ENCODE results near the gene ST6GALNAC3.

DNA sequence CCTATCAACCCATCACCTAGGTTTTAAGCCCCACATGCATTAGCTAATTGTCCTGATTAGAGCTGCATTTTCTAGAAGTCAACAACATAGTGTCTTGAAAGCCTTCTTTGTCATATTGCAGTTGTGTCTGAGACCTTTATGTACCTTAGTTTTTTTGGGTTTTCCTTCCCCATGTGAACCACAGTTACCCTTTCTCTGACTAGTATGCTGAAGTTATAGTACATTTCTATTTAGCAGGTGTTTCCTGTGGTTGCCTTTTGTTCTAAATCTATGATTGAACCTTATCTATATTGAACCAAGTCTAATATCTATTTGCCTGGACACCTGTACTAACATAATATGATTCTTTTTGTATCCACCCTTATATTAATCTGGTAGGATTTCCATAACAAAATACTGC, 135.6 kb downstream of the ST6GALNAC3 start:
- TF ChIP-seq, protein P1, sequence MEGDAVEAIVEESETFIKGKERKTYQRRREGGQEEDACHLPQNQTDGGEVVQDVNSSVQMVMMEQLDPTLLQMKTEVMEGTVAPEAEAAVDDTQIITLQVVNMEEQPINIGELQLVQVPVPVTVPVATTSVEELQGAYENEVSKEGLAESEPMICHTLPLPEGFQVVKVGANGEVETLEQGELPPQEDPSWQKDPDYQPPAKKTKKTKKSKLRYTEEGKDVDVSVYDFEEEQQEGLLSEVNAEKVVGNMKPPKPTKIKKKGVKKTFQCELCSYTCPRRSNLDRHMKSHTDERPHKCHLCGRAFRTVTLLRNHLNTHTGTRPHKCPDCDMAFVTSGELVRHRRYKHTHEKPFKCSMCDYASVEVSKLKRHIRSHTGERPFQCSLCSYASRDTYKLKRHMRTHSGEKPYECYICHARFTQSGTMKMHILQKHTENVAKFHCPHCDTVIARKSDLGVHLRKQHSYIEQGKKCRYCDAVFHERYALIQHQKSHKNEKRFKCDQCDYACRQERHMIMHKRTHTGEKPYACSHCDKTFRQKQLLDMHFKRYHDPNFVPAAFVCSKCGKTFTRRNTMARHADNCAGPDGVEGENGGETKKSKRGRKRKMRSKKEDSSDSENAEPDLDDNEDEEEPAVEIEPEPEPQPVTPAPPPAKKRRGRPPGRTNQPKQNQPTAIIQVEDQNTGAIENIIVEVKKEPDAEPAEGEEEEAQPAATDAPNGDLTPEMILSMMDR (optimal IDR thresholded peaks at IDR 0.05 in 1 of 3, IDR thresholded peaks at IDR 0.05 in 1 of 3, conservative IDR thresholded peaks at IDR 0.05 in 1 of 3; ENCODE audit: extremely low read depth in 1 of 3, insufficient read depth in 2 of 3, low read length in 3 of 3) = no peak
- TF ChIP-seq EZH2 (IDR thresholded peaks at IDR 0.05; ENCODE audit: low read length) = no peak

Data from keratinocyte (primary cell).